NT2/D1 (cell line): ENCODE data around the gene TPP1.

Experiments used
- DNase-seq: peaks from one replicate; pipeline ENCODE4 v3.0.0-alpha.2; 2011; ENCODE audit warnings: low read depth, low spot score
- H3K27me3 ChIP-seq: 2 replicates; pipeline ENCODE4 v1.6.0; 2011; ENCODE audit warnings: mild to moderate bottlenecking; ENCODE audit not compliant: insufficient read length, insufficient read depth
- H3K36me3 ChIP-seq: 2 replicates; pipeline ENCODE4 v1.6.1; 2011; ENCODE audit warnings: mild to moderate bottlenecking, low read length, mixed read lengths; ENCODE audit not compliant: insufficient read depth, insufficient read length
- H3K4me1 ChIP-seq: 2 replicates; pipeline ENCODE4 v1.5.1; 2011; ENCODE audit not compliant: insufficient read depth, insufficient read length
- H3K4me3 ChIP-seq: 2 replicates; pipeline ENCODE4 v1.5.1; 2011; ENCODE audit warnings: low read depth; ENCODE audit not compliant: insufficient read length
- H3K9ac ChIP-seq: 2 replicates; pipeline ENCODE4 v1.6.0; 2011; ENCODE audit warnings: low read depth; ENCODE audit not compliant: insufficient read length
- H3K9me3 ChIP-seq: 2 replicates; pipeline ENCODE4 v1.5.1; 2011; ENCODE audit warnings: mild to moderate bottlenecking, low read length; ENCODE audit not compliant: insufficient read depth
- SUZ12 ChIP-seq: IDR thresholded peaks from 2 replicates; pipeline ENCODE4 v1.6.1; 2011; ENCODE audit not compliant: insufficient read length, insufficient read depth; ENCODE audit errors: extremely low read depth
- YY1 ChIP-seq: IDR thresholded peaks from 2 replicates; pipeline ENCODE4 v1.6.1; 2011; ENCODE audit not compliant: insufficient read length, insufficient read depth
- ZNF274 ChIP-seq: IDR thresholded peaks from 2 replicates; pipeline ENCODE4 v1.6.1; 2011; ENCODE audit warnings: mild to moderate bottlenecking, low read depth, low read length

The TPP1 gene

GRCh38 chr11:6631361-6631890, 12.2 kb upstream of the TPP1 start:
- H3K4me1 ChIP-seq: no peaks in the 10 kb centered on the region
- no peak overlapping the region for H3K4me3 ChIP-seq
- H3K9ac ChIP-seq: no peak overlapping the region
- DNase-seq: no peak
- no peak for TF ChIP-seq SUZ12
- no peak for TF ChIP-seq ZNF274
- TF ChIP-seq YY1: no peak
- peaks cover 15% of the 10 kb centered on the region for H3K27me3 ChIP-seq
- peaks cover 71% of the 10 kb centered on the region for H3K36me3 ChIP-seq
- no peaks in the 10 kb centered on the region for H3K9me3 ChIP-seq

- peaks cover 15% of the 10 kb centered on the region for H3K27me3 ChIP-seq
- TF ChIP-seq YY1: no peak
- TF ChIP-seq ZNF274: no peak
- TF ChIP-seq SUZ12: no peak
- H3K36me3 ChIP-seq: peaks cover 78% of the 10 kb centered on the region
- H3K4me1 ChIP-seq: no peaks in the 10 kb centered on the region
- H3K9ac ChIP-seq: no peak overlapping the region
- DNase-seq: no peak
- no peaks in the 10 kb centered on the region for H3K9me3 ChIP-seq
- no peak overlapping the region for H3K4me3 ChIP-seq
Observed at GRCh38 chr11:6630632-6631291, 11.5 kb upstream of the TPP1 start.

DNA sequence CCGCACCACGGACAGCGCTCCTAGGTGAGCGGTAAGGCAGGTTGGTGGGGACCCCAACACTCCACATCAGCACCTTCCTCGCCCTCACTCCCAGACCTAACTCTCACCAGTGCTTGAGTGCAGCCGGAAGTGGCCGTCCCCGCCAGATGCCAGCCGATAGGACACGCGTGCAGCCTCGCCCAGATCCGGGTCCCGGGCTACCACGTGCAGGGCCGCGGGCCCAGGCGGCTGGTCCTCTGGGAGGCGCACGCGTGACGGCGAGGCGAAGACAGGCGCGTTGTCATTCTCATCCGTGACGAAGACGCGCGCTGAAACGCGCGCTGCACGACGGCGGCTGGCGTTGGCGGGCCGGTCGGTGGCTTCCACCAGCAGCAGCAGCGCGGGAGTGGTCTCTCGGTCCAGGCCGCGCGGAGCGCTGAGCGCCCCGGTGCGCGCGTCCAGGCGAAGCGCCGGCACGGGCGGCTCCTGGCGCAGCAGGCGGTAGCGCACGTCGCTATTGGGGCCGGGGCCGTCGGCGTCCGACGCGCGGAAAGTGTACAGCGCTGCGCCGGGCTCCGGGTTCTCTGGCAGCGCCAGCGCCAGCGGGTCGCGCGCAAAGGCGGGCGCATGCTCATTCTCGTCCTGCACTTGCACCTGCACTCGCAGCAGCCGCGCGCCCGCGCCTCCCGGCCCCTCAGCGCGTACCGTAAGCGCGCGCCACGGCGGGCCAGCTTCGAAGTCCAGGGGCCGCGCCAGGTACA, 10.8 kb upstream of the TPP1 start:
- Histone ChIP-seq H3K4me3 (no peak overlapping the region), H3K4me1 (no peaks in the 10 kb centered on the region), H3K27me3 (peaks cover 15% of the 10 kb centered on the region), H3K36me3 (peaks cover 85% of the 10 kb centered on the region), H3K9ac (no peak overlapping the region), H3K9me3 (no peaks in the 10 kb centered on the region)
- no peak for DNase-seq
- TF ChIP-seq ZNF274: no peak

DNA sequence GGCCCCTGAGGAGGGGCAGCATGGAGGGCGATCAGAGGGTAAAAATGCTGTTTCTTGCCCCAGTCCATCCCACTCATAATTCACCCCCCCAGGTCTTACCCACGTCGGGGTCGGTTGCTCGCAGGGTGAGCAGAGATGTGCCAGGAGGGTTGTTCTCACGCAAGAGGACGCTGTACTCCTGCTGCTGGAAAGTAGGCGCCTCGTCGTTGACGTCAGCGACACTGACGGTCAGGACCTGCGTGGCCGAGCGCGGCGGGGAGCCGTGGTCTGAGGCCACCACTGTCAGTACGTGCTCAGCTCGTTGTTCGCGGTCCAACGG, 10.3 kb upstream of the TPP1 start:
- peaks cover 90% of the 10 kb centered on the region for H3K36me3 ChIP-seq
- H3K9me3 ChIP-seq: no peaks in the 10 kb centered on the region
- H3K27me3 ChIP-seq: peaks cover 15% of the 10 kb centered on the region
- TF ChIP-seq YY1: no peak
- no peak for TF ChIP-seq SUZ12
- no peak for TF ChIP-seq ZNF274
- H3K4me1 ChIP-seq: no peaks in the 10 kb centered on the region
- no peak for DNase-seq
- no peak overlapping the region for H3K9ac ChIP-seq
- H3K4me3 ChIP-seq: no peak overlapping the region

- H3K27me3 ChIP-seq: peaks cover 15% of the 10 kb centered on the region
- TF ChIP-seq YY1 (no peak), ZNF274 (no peak), SUZ12 (no peak)
- no peak overlapping the region for H3K4me3 ChIP-seq
- no peaks in the 10 kb centered on the region for H3K9me3 ChIP-seq
- no peak overlapping the region for H3K9ac ChIP-seq
- peaks cover 90% of the 10 kb centered on the region for H3K36me3 ChIP-seq
- H3K4me1 ChIP-seq: no peaks in the 10 kb centered on the region
- DNase-seq: no peak
Observed at GRCh38 chr11:6628526-6628925, 9.3 kb upstream of the TPP1 start.

GRCh38 chr11:6627762-6628241, 8.6 kb upstream of the TPP1 start:
- TF ChIP-seq SUZ12: no peak
- TF ChIP-seq ZNF274: no peak
- TF ChIP-seq YY1: no peak
- no peak overlapping the region for H3K9ac ChIP-seq
- peaks cover 88% of the 10 kb centered on the region for H3K36me3 ChIP-seq
- no peaks in the 10 kb centered on the region for H3K4me1 ChIP-seq
- no peaks in the 10 kb centered on the region for H3K9me3 ChIP-seq
- H3K27me3 ChIP-seq: peaks cover 15% of the 10 kb centered on the region
- DNase-seq: no peak
- no peak overlapping the region for H3K4me3 ChIP-seq

- Histone ChIP-seq H3K36me3 (peaks cover 88% of the 10 kb centered on the region), H3K4me3 (no peak overlapping the region), H3K4me1 (no peaks in the 10 kb centered on the region), H3K27me3 (peaks cover 15% of the 10 kb centered on the region), H3K9me3 (no peaks in the 10 kb centered on the region), H3K9ac (no peak overlapping the region)
- DNase-seq: no peak
- TF ChIP-seq SUZ12: no peak
Observed at GRCh38 chr11:6626971-6627761, 7.9 kb upstream of the TPP1 start.
